ENCODE data around the gene ANO4.

GRCh38 chr12:100913872-100914592 lies 119.5 kb downstream of the ANO4 start:
- no peak for TF ChIP-seq CTCF (optimal IDR thresholded peaks at IDR 0.05 in 1 of 3, IDR thresholded peaks at IDR 0.05 in 1 of 3, conservative IDR thresholded peaks at IDR 0.05 in 1 of 3; ENCODE audit: extremely low read depth in 1 of 3, insufficient read depth in 2 of 3, low read length in 3 of 3)
- TF ChIP-seq EZH2 (IDR thresholded peaks at IDR 0.05; ENCODE audit: low read length) = no peak

Data from keratinocyte (primary cell).